Measurements from ENCODE around the gene RNF223.

Gene RNF223

GRCh38 chr1:1073743-1074587 is at the start of gene RNF223:
TSS of gene RNF223 (minus strand) at chr1:1074306. CDS start at chr1:1072566, 1,740 bp downstream.
- DNase-seq (ENCODE audit: low read depth), result no peak

DNA sequence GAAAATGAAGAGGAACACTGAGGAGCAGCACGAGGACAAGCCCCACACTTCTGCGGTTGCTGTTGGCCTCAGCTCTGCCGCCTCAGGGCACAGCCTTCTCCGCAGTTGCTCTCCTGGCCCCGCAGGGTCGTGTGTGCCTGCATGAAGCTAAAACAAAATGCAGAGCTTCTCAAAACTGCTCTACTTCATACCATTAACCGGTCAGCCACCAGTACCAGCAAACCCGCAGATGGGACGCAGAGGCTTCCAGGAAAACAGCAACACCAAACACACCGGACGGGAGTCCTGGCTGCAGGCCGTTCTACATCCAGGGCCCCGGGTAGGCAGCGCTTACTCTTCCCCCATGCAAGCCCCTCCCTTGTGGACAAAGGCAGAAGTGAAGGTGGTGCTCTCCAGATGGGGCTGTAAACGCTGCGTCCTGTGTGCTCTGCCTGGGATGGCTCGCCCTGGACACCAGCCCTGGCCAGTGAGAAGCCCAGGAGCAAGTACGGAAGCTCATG is 48.9 kb upstream of the RNF223 start:
- no peak for DNase-seq (ENCODE audit: low read depth)

- DNase-seq (ENCODE audit: low read depth), result peak; percentile 19
Observed at GRCh38 chr1:1122078-1122811, 48.1 kb upstream of the RNF223 start.

DNA sequence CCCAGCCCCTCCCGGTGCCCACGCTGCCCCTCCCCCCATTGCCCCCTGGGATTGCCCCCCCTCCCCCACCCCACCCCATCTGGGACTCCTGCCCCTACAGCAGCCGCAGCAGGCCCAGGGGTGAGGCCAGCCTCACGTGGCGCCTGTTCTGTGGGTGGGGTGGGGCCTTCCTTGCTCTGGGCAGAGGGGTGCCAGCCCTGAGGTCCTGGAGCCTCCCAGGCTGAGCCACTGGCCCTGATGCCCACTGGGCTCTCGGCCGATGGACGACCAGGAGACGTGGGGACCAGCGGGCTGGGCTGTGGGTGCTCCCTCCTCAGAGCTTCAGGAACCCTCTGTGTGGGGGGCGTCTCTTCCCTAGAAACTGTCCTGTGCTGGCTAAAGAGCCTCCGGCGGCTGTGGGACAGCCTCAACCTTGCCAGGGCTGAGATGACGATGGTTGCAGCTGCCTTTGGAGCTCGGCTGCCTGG is 47.5 kb upstream of the RNF223 start:
- DNase-seq (ENCODE audit: low read depth), result no peak

DNA sequence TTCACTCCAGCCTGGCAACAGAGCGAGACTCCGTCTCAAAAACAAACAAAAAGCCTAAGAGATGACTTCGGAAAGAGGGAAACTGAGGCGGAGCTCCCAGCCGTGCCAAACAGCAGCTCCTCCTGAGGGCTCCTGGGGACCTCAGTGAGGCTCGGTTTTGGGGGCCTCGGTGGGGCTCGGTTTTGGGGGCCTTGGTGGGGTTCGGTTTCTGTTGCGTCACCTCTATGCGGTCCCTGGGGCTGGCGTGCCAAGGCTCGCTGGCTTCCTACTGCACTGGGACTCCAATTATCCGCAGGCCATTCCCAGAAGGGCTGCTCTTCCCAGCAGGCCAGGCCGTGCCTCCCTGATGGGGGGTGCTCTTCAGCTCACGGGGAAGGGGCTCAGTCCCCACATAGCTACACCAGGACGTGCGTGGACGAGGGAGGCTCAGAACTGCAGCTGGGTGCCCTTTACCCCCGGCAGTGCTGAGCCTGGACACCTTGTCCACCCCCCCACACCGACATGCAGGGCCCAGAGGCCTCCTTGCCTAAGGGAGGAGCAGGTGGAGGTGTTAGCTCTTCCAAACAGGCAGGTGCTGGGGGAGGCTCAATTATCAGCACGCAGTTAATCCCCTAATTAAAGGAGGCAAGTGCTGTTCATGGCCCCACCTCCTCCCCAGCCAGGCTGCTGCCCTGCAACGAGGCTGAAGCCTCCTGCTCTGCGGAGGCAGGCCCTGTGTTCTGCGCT is 46.9 kb upstream of the RNF223 start:
- DNase-seq (ENCODE audit: low read depth), result no peak

DNA sequence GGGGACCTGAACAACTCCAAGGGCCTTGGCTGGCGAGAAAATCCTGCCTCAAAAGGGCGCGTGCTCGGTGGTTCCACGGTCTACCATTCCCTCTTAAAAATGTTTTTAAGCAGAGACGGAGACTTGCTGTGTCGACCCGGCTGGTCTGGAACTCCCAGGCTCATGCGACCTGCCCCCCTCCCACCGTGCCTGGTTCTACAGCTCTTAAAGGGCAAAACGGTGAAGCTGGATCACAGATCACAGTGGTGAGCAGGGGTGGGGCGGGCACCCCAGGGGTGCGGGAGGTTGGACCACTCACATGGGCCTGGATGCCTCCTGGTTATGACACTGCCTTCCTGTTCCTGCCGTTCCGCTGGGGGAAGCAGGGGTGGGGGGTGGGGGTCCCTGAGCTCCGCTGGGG is 46.0 kb upstream of the RNF223 start:
- DNase-seq (ENCODE audit: low read depth), result no peak

GRCh38 chr1:1119272-1119890 is 45.3 kb upstream of the RNF223 start:
- DNase-seq (ENCODE audit: low read depth), result no peak

- no peak for DNase-seq (ENCODE audit: low read depth)
Observed at GRCh38 chr1:1118876-1119220, 44.7 kb upstream of the RNF223 start.

GRCh38 chr1:1118011-1118875 is 44.1 kb upstream of the RNF223 start:
- no peak for DNase-seq (ENCODE audit: low read depth)

GRCh38 chr1:1117469-1117831 is 43.3 kb upstream of the RNF223 start:
- no peak for DNase-seq (ENCODE audit: low read depth)

DNA sequence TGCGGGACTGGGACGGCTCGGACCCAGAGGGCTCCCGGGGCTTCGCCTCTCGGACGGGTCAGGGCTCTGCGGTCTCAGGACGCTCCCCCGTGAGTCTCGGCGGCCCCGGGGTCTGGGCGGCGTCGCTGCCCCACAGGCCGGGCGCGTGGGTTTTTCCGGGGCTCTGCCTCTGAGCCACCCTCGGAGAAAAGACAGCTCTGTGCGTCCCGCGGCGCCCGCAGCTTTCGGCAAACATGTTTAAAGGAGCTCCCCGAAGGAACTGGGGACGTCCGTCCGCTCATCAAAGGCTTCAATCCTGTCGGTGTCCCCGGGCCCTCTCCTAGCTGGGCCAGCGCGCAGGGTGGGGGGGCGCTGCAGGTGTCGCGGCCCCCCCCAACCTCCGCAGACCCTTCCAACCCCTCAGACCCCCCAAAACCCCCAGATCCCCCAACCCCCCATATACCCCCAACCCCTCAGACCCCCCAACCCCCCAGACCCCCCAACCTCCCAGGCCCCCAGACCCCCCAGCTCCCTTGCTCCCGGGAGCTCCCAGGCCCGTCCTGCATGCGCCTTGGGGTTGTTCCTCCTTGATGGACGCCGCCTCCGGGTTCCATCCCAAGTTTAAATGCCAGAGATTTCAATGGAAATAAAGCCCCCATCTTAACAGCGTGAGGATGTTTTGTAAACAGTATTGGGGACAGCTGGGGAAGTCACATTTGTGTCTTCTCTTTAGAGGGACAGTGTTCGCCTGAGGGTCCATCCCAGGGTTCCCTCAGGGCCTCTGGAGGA is 42.8 kb upstream of the RNF223 start:
- no peak for DNase-seq (ENCODE audit: low read depth)

GRCh38 chr1:1115786-1116700 is 41.9 kb upstream of the RNF223 start, which contains the start of gene C1orf159:
TSS of gene C1orf159 (minus strand) at chr1:1116089. CDS start at chr1:1091543, 24,546 bp downstream.
- DNase-seq (ENCODE audit: low read depth), result peak; percentile 88

DNA sequence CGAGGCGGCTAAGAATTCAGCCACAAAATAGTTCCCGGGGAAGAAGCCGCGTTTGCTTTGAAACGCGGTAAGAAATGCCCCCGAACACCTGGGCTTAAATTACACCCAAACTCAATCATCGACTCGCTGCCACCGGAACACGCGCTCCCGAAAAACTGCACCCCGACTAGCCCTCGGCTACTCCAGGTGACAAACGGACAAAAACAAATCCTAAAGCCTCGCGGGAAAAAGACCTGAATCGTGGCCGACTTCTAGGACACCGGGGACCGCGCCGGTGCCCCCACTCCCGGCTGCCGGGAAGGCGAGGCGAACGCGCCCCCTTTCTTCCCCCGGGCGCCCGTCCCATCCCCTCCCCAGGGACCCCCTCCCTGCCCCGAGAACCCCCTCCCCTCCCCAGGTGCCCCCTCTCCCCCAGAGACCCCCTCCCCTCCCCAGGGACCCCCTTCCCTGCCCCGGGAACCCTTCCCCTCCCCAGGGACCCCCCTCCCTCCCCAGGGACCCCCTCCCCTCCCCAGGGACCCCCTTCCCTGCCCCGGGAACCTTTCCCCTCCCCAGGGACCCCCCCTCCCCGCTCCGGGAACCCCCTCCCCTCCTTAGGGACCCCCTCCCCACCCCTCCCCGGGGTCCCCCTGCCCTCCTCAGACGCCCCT is 41.2 kb upstream of the RNF223 start:
- no peak for DNase-seq (ENCODE audit: low read depth)

- no peak for DNase-seq (ENCODE audit: low read depth)
Observed at GRCh38 chr1:1114431-1114830, 40.3 kb upstream of the RNF223 start.

- DNase-seq (ENCODE audit: low read depth), result no peak
Observed at GRCh38 chr1:1112237-1112985, 38.3 kb upstream of the RNF223 start.

- no peak for DNase-seq (ENCODE audit: low read depth)
Observed at GRCh38 chr1:1111516-1112236, 37.6 kb upstream of the RNF223 start.

DNA sequence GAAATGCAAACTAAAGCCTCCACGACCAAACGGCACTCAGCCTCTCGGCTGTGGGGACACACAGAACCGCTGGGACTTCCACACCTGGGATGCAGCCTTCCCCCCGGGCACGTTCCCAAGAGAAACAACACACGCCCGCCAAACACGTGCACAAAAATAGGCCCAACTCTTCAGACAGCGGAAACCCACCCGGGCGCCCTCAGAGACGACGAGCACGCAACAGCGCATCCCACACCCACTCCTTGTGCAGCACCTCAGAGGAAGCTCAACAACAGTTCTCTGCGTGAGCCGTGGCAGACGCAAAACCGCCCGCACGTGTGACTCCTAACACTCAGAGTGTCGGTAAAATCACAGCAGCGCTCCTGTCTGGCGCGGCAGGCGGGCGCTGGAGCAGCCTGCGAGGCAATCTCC is 36.5 kb upstream of the RNF223 start:
- DNase-seq (ENCODE audit: low read depth), result no peak
